Activated naive CD4-positive, alpha-beta T cell (primary cell): ENCODE results near the gene C1orf198.
"Not testable (repeated sequence)": the region's sequence is repeated elsewhere in the genome, so short reads cannot be mapped to it uniquely, and the experiment has no call there.

ENCODE experiments used
- DNase-seq, 4 experiments: peaks; one replicate each; lab custom pipeline; 2025; lab: John Stamatoyannopoulos, UW

Gene C1orf198

GRCh38 chr1:230860617-230861384 lies 7.5 kb downstream of the C1orf198 start:
- DNase-seq, result no peak

GRCh38 chr1:230858918-230859729 lies 9.2 kb downstream of the C1orf198 start:
- no peak for DNase-seq

GRCh38 chr1:230858236-230858820 lies 10.0 kb downstream of the C1orf198 start:
- no peak for DNase-seq

GRCh38 chr1:230857822-230858221 lies 10.5 kb downstream of the C1orf198 start:
- no peak for DNase-seq

- DNase-seq, result no peak
Measured at GRCh38 chr1:230857077-230857476, 11.2 kb downstream of the C1orf198 start.

- no peak for DNase-seq
Measured at GRCh38 chr1:230855886-230856285, 12.4 kb downstream of the C1orf198 start.

- no peak for DNase-seq
Measured at GRCh38 chr1:230854423-230854822, 13.9 kb downstream of the C1orf198 start.

- DNase-seq, result no peak
Measured at GRCh38 chr1:230853731-230854130, 14.6 kb downstream of the C1orf198 start.

- DNase-seq, result no peak
Measured at GRCh38 chr1:230852959-230853358, 15.4 kb downstream of the C1orf198 start.

- DNase-seq, result no peak
Measured at GRCh38 chr1:230851291-230851691, 17.0 kb downstream of the C1orf198 start.

GRCh38 chr1:230850547-230850946 lies 17.8 kb downstream of the C1orf198 start:
- no peak for DNase-seq

- no peak for DNase-seq
Measured at GRCh38 chr1:230849451-230850224, 18.7 kb downstream of the C1orf198 start.

GRCh38 chr1:230848235-230848634 lies 20.1 kb downstream of the C1orf198 start:
- DNase-seq, result no peak

- DNase-seq, result not testable (repeated sequence)
Measured at GRCh38 chr1:230845184-230845583, 23.1 kb downstream of the C1orf198 start.

- no peak for DNase-seq
Measured at GRCh38 chr1:230844561-230844960, 23.8 kb downstream of the C1orf198 start.

GRCh38 chr1:230843503-230844309 lies 24.6 kb downstream of the C1orf198 start:
- no peak for DNase-seq

- DNase-seq, result no peak
Measured at GRCh38 chr1:230842801-230843200, 25.5 kb downstream of the C1orf198 start.

GRCh38 chr1:230839173-230839572 lies 29.1 kb downstream of the C1orf198 start:
- DNase-seq, result no peak

- no peak for DNase-seq
Measured at GRCh38 chr1:230836793-230837192, 31.5 kb downstream of the C1orf198 start.

- DNase-seq, result no peak
Measured at GRCh38 chr1:230836347-230836746, 32.0 kb downstream of the C1orf198 start.

GRCh38 chr1:230834292-230834691 lies 34.0 kb downstream of the C1orf198 start:
- DNase-seq, result no peak
